ENCODE measurements around the gene FRS3.

DNA sequence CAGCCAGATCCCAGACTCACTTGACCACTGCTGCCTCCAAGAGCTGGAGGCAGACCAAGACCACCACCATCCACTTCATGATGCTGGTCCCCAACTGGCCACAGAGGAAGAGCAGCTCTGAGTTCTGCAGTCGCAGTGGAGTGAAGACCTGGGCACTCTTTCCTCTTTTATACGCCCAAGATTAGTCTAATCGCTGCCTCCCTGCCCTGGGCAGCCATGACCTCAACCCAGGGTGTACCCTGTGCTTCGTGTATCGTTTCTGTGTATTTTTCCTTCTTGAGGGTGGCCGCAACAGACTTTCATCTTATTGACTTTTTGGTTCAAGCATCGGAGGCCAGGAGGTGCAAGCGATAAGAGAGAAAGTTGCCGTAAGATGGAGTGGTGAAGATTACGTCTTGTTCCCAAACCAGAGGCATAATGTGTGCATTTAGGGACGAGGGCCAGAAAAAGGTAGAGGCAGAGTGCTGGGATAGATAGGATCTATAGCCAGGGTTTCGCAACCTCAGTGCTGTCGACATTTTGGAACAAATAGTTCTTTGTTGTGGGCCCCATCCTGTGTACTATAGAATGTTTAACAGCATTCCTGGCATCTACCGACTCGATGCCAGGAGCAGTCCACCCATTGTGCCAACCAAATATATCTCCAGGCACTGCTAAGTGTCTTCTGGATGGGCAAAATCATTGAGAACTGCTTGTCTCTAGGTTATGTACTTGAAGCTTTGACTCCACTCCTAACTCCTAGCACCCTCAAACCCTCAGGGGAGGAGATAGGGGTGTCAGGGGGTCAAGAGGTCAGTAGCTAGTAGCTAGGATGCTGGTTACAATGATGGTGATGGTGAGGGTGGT is 32.2 kb downstream of the FRS3 start, which contains the start of gene PGC:
- TF ChIP-seq, protein P1, sequence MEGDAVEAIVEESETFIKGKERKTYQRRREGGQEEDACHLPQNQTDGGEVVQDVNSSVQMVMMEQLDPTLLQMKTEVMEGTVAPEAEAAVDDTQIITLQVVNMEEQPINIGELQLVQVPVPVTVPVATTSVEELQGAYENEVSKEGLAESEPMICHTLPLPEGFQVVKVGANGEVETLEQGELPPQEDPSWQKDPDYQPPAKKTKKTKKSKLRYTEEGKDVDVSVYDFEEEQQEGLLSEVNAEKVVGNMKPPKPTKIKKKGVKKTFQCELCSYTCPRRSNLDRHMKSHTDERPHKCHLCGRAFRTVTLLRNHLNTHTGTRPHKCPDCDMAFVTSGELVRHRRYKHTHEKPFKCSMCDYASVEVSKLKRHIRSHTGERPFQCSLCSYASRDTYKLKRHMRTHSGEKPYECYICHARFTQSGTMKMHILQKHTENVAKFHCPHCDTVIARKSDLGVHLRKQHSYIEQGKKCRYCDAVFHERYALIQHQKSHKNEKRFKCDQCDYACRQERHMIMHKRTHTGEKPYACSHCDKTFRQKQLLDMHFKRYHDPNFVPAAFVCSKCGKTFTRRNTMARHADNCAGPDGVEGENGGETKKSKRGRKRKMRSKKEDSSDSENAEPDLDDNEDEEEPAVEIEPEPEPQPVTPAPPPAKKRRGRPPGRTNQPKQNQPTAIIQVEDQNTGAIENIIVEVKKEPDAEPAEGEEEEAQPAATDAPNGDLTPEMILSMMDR (IDR thresholded peaks at IDR 0.05): no peak
- TF ChIP-seq POLR2A (IDR thresholded peaks at IDR 0.05): no peak
- TF ChIP-seq POLR2AphosphoS5 (IDR thresholded peaks at IDR 0.05): no peak
- TF ChIP-seq EP300 (IDR thresholded peaks at IDR 0.05): no peak
